GM12864 (cell line): Measurements from ENCODE around the gene DPT.

Experiments
- DNase-seq: peaks from one replicate; pipeline ENCODE4 v3.0.0-alpha.2; 2011; ENCODE audit warnings: low read depth
- H3K4me3 ChIP-seq: 2 replicates; pipeline ENCODE4 v1.5.1; 2011; ENCODE audit warnings: mild to moderate bottlenecking, low read depth, low read length, control low read depth
- TF ChIP-seq, protein P1 (sequence below): IDR thresholded peaks from 2 replicates; pipeline ENCODE4 v1.5.1; 2011; ENCODE audit warnings: low read depth, mild to moderate bottlenecking, moderate library complexity, low read length, control low read depth, inconsistent platforms; ENCODE audit errors: missing control alignments

The DPT gene

DNA sequence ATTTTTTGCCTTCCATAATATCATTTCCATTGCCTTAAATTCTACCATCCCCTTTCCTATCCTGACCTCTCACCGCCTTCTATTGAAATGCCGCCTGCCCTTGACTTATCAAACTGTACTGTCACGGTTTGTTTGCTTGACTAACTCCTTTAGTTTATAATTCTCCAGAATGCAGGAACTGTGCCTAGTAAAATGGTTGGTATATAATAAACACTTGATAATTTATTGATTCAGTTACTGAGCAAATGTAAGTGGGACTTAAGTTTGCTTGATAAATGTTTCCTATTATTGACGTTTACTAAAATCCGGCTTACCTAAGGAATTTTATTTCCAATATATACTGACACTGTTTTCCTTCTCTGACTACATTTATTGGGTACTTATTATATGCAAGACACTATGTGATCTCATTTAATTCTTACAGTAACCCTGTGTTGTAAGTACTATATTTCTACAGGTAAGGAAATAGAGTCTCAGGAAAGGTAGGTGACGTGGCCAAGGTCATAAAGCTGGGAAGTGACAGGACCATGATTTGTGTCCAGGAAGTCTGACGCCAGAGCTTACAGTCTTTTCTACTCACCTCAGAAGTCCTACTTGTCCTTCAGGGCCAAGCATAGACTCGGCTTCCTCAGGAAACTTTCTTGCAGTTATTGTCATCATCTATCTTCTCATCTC is 35.7 kb downstream of the DPT start:
- TF ChIP-seq, protein P1, sequence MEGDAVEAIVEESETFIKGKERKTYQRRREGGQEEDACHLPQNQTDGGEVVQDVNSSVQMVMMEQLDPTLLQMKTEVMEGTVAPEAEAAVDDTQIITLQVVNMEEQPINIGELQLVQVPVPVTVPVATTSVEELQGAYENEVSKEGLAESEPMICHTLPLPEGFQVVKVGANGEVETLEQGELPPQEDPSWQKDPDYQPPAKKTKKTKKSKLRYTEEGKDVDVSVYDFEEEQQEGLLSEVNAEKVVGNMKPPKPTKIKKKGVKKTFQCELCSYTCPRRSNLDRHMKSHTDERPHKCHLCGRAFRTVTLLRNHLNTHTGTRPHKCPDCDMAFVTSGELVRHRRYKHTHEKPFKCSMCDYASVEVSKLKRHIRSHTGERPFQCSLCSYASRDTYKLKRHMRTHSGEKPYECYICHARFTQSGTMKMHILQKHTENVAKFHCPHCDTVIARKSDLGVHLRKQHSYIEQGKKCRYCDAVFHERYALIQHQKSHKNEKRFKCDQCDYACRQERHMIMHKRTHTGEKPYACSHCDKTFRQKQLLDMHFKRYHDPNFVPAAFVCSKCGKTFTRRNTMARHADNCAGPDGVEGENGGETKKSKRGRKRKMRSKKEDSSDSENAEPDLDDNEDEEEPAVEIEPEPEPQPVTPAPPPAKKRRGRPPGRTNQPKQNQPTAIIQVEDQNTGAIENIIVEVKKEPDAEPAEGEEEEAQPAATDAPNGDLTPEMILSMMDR = no peak
- H3K4me3 ChIP-seq = no peak overlapping the region
- DNase-seq = no peak

DNA sequence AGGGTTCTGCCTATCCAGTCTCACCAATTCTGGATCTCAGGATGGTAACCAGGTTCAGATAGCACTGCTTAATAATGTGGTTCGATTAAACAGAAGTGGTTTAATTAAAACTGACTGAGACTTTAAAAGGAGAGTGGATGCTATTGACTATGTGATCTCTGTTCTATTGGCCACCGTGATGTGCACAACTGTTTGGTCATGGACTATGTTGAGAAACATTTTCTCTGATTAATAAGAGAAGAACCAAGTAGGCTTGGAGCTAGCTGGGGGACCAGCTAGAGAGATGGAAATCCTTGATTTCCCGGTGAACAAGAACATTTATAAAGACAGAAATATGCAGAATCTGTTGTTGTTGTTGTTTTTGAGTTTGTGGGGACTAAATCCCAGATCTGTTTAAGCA is 36.5 kb downstream of the DPT start:
- TF ChIP-seq, protein P1 = no peak
- no peak for DNase-seq
- H3K4me3 ChIP-seq = no peak overlapping the region

- no peak for DNase-seq
- TF ChIP-seq, protein P1 = no peak
- no peak overlapping the region for H3K4me3 ChIP-seq
These were observed 37.5 kb downstream of the DPT start for GRCh38 chr1:168691541-168691940.

DNA sequence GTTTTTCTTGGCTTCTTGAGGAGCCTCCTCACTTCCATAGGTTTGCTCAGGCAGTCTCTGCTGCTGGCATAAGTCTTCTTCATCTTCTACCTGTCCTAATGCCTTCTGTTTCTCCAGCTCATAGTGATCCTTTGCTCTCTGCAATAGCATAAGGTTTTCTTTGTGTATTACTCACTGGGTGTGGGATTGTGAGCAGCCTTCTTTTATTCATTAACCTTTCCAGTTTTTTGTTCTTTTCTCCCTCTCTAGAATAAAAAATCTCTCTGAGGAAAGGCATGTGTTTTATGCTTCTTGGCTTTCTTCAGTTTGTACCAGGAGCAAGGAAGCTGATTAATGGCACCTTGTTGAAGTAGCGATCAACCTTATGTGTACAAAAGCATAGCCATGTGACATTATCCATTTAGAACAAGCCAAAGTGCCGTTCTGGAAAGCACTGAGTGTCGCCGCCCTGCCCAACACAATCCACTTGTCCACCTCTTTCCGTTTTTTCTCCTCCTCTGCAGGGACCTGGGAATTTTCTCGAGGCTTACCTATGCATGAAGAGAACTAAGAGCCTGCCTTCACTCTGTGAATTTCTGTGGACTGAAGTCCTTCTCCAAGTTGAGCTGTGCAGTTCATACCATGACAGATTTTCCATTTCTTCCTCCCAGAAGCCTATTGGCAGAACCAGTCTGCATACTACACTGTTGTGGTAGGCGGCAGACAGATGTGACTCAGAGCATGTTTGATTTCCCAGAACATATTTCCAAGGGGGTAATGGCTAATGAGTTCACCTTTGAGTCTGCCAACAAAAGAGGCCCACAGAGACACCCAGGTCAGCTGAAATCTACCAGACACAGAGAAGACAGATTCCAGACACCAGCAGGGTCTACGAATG is 39.0 kb downstream of the DPT start:
- TF ChIP-seq, protein P1 = no peak
- no peak for DNase-seq
- no peak overlapping the region for H3K4me3 ChIP-seq

- H3K4me3 ChIP-seq = no peak overlapping the region
- TF ChIP-seq, protein P1 = no peak
- DNase-seq = no peak
These were observed 39.7 kb downstream of the DPT start for GRCh38 chr1:168689327-168689657.

GRCh38 chr1:168688644-168689326 is 40.2 kb downstream of the DPT start:
- DNase-seq = no peak
- no peak overlapping the region for H3K4me3 ChIP-seq
- TF ChIP-seq, protein P1 = no peak
